ENCODE measurements around the gene EXD3. TPM values are rescaled to one million over a fixed set of nuclear protein-coding genes. Genes with fewer than 3 reads are reported as not detected.

EXD3 gene
- total and polyA plus RNA-seq, 9 of the 15 experiments (the other 6 are each of a cell fraction or from before 2014, with no cell fraction given) = 0.29 to 12.5 (median 3.9) TPM

DNA sequence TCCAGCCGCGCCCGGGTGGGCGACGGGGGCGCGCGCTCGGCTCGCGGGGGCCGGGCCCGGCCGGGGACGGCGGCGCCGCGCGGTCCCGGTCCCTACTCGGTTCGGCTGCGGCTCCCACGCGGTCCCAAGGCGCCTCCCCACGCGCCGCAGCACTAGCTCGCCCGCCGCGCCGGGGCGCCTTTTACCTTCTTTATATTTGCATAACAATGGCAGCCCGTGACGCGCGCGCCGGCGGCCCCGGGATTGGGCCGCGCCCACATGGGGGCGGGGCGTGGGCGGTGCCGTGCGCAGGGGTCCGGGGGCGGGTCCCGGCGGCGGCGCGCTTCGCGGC is 120.9 kb downstream of the EXD3 start, which contains the start of gene NRARP (continued):
- TF ChIP-seq, protein P1, sequence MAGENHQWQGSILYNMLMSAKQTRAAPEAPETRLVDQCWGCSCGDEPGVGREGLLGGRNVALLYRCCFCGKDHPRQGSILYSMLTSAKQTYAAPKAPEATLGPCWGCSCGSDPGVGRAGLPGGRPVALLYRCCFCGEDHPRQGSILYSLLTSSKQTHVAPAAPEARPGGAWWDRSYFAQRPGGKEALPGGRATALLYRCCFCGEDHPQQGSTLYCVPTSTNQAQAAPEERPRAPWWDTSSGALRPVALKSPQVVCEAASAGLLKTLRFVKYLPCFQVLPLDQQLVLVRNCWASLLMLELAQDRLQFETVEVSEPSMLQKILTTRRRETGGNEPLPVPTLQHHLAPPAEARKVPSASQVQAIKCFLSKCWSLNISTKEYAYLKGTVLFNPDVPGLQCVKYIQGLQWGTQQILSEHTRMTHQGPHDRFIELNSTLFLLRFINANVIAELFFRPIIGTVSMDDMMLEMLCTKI (IDR thresholded peaks at IDR 0.05; ENCODE audit: partially characterized antibody) = no peak
- TF ChIP-seq ZNF347 (CRISPR knock-in tag; IDR thresholded peaks at IDR 0.05; ENCODE audit: low read depth) = no peak
- no peak for TF ChIP-seq MTA3 (IDR thresholded peaks at IDR 0.05; ENCODE audit: borderline replicate concordance)
- TF ChIP-seq GTF2F1 (IDR thresholded peaks at IDR 0.05; ENCODE audit: low read depth, low read length) = no peak
- TF ChIP-seq HLTF (IDR thresholded peaks at IDR 0.05) = no peak
- TF ChIP-seq, protein P2, sequence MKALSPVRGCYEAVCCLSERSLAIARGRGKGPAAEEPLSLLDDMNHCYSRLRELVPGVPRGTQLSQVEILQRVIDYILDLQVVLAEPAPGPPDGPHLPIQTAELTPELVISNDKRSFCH (CRISPR knock-in tag; IDR thresholded peaks at IDR 0.05) = no peak
- TF ChIP-seq, protein P2 (tag; IDR thresholded peaks at IDR 0.05) = no peak
- no peak for TF ChIP-seq MEIS2 (IDR thresholded peaks at IDR 0.05; ENCODE audit: partially characterized antibody)
- TF ChIP-seq DMBX1 (CRISPR knock-in tag; IDR thresholded peaks at IDR 0.05; ENCODE audit: borderline replicate concordance) = no peak
- TF ChIP-seq SAFB2 (IDR thresholded peaks at IDR 0.05; ENCODE audit: borderline replicate concordance, low read depth, low read length, severe bottlenecking) = no peak
- TF ChIP-seq MAZ (CRISPR knock-in tag; conservative IDR thresholded peaks at IDR 0.05 in 1 of 2, IDR thresholded peaks at IDR 0.05 in 1 of 2) = no peak
- no peak for TF ChIP-seq RNF2 (IDR thresholded peaks at IDR 0.05)
- no peak for TF ChIP-seq RAD21 (CRISPR knock-in tag; conservative IDR thresholded peaks at IDR 0.05 in 1 of 2, IDR thresholded peaks at IDR 0.05 in 1 of 2)
- no peak for TF ChIP-seq IRF2 (CRISPR knock-in tag; IDR thresholded peaks at IDR 0.05)
- TF ChIP-seq CBX1 (IDR thresholded peaks at IDR 0.05; ENCODE audit: low read depth) = no peak; the same call in 1 of the 2 replicates
- TF ChIP-seq CC2D1A (IDR thresholded peaks at IDR 0.05) = no peak
- no peak for TF ChIP-seq MCM7 (IDR thresholded peaks at IDR 0.05)
- no peak for TF ChIP-seq TRIM28 (IDR thresholded peaks at IDR 0.05)
- no peak for TF ChIP-seq IFI16 (CRISPR knock-in tag; IDR thresholded peaks at IDR 0.05)
- TF ChIP-seq ZHX1 (conservative IDR thresholded peaks at IDR 0.05; ENCODE audit: low read length) = no peak
- TF ChIP-seq, protein P3, sequence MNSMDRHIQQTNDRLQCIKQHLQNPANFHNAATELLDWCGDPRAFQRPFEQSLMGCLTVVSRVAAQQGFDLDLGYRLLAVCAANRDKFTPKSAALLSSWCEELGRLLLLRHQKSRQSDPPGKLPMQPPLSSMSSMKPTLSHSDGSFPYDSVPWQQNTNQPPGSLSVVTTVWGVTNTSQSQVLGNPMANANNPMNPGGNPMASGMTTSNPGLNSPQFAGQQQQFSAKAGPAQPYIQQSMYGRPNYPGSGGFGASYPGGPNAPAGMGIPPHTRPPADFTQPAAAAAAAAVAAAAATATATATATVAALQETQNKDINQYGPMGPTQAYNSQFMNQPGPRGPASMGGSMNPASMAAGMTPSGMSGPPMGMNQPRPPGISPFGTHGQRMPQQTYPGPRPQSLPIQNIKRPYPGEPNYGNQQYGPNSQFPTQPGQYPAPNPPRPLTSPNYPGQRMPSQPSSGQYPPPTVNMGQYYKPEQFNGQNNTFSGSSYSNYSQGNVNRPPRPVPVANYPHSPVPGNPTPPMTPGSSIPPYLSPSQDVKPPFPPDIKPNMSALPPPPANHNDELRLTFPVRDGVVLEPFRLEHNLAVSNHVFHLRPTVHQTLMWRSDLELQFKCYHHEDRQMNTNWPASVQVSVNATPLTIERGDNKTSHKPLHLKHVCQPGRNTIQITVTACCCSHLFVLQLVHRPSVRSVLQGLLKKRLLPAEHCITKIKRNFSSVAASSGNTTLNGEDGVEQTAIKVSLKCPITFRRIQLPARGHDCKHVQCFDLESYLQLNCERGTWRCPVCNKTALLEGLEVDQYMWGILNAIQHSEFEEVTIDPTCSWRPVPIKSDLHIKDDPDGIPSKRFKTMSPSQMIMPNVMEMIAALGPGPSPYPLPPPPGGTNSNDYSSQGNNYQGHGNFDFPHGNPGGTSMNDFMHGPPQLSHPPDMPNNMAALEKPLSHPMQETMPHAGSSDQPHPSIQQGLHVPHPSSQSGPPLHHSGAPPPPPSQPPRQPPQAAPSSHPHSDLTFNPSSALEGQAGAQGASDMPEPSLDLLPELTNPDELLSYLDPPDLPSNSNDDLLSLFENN (IDR thresholded peaks at IDR 0.05; ENCODE audit: low read depth in 2 of 2, low read length in 2 of 2) = no peak
- no peak for TF ChIP-seq SMARCA4 (IDR thresholded peaks at IDR 0.05)
- TF ChIP-seq NCOA4 (IDR thresholded peaks at IDR 0.05; ENCODE audit: partially characterized antibody) = no peak
- no peak for TF ChIP-seq ESRRA (IDR thresholded peaks at IDR 0.05; ENCODE audit: borderline replicate concordance, low read depth)
